Fibroblast of lung (primary cell): ENCODE measurements around the gene MEPE. TPM values are rescaled to one million over a fixed set of nuclear protein-coding genes. Genes with fewer than 3 reads are reported as not detected.
A peak's percentile ranks its signal among the peaks of the same experiment; 100 is the strongest.

Experiments used
- DNase-seq, 2 donors: peaks; one replicate each; pipeline versions ENCODE4 v3.0.0 to v3.0.0-alpha.2; 2010; ENCODE audit warnings: low read depth in 2 of 2
- H2AFZ ChIP-seq: 2 replicates; pipeline ENCODE4 v1.5.1; 2012; ENCODE audit warnings: low read length, control low read depth, inconsistent platforms
- H3K27ac ChIP-seq: 2 replicates; pipeline ENCODE4 v1.5.1; 2011; ENCODE audit warnings: low read length, control low read depth; ENCODE audit not compliant: insufficient read depth
- H3K27me3 ChIP-seq: 2 replicates; pipeline ENCODE4 v1.5.1; 2011; ENCODE audit warnings: mild to moderate bottlenecking, low read length; ENCODE audit not compliant: control insufficient read depth, insufficient read depth
- H3K36me3 ChIP-seq: 2 replicates; pipeline ENCODE4 v1.5.1; 2011; ENCODE audit warnings: low read length; ENCODE audit not compliant: control insufficient read depth, insufficient read depth
- H3K4me1 ChIP-seq: 2 replicates; pipeline ENCODE4 v1.5.1; 2011; ENCODE audit warnings: low read length; ENCODE audit not compliant: control insufficient read depth, insufficient read depth; ENCODE audit errors: extremely low read depth
- H3K4me2 ChIP-seq: 2 replicates; pipeline ENCODE4 v1.5.1; 2011; ENCODE audit warnings: low read length, control low read depth; ENCODE audit not compliant: insufficient read depth; ENCODE audit errors: extremely low read depth
- H3K4me3 ChIP-seq, 4 experiments: fragments of 200-600 bp in 1 of 4; sonication (generic) in 1 of 4; replicated peaks in 1 of 4; 2 replicates each; pipeline ENCODE4 v1.5.1; 2011 to 2016; ENCODE audit warnings: low read length in 4 of 4, low read depth in 3 of 4, mild to moderate bottlenecking in 3 of 4, control low read depth in 2 of 4, inconsistent platforms in 1 of 4, mixed read lengths in 1 of 4; ENCODE audit not compliant: insufficient read depth in 1 of 4; ENCODE audit errors: control extremely low read depth in 1 of 4
- H3K79me2 ChIP-seq: 2 replicates; pipeline ENCODE4 v1.5.1; 2012; ENCODE audit warnings: mild to moderate bottlenecking, low read length, inconsistent platforms; ENCODE audit not compliant: control insufficient read depth, insufficient read depth
- H3K9ac ChIP-seq: 2 replicates; pipeline ENCODE4 v1.5.1; 2011; ENCODE audit warnings: mild to moderate bottlenecking, low read length, control low read depth; ENCODE audit not compliant: insufficient read depth
- H3K9me3 ChIP-seq: 2 replicates; pipeline ENCODE4 v1.5.1; 2012; ENCODE audit warnings: low read depth, low read length; ENCODE audit not compliant: control insufficient read depth, insufficient read depth
- H4K20me1 ChIP-seq: 2 replicates; pipeline ENCODE4 v1.5.1; 2011; ENCODE audit warnings: low read length; ENCODE audit not compliant: control insufficient read depth, insufficient read depth; ENCODE audit errors: extremely low read depth
- EZH2 ChIP-seq: IDR thresholded peaks from 2 replicates; pipeline ENCODE4 v1.5.1; 2012; ENCODE audit warnings: low read length, control low read depth, mild to moderate bottlenecking; ENCODE audit errors: missing control alignments
- polyA plus RNA-seq, 2 donors: library from polyadenylated mRNA; depleted of rRNA in 1 of 2; stranded (reverse) in 1 of 2; unstranded in 1 of 2; fragments of >200 nt; gene quantifications; 2 replicates each; pipeline ENCODE4 v1.2.1, GENCODE V29; 2011 to 2012; ENCODE audit warnings: missing spikeins in 1 of 2
- total RNA-seq: library from RNA; depleted of rRNA; stranded (reverse); fragments of >200 nt; gene quantifications from 2 replicates; pipeline ENCODE4 v1.2.1, GENCODE V29; 2014
- TF ChIP-seq, protein P1 (sequence below), 2 donors: IDR thresholded peaks in 1 of 2; conservative IDR thresholded peaks in 1 of 2; 1 replicate in 1 of 2; 2 replicates in 1 of 2; pipeline ENCODE4 v1.5.1; 2011 to 2012; ENCODE audit warnings: low read length in 2 of 2, control low read depth in 1 of 2, inconsistent platforms in 1 of 2, low read depth in 1 of 2, mild to moderate bottlenecking in 1 of 2

MEPE gene
- total and polyA plus RNA-seq, 2 donors (not counting 1 experiment from before 2014, with no cell fraction given): not detected

DNA sequence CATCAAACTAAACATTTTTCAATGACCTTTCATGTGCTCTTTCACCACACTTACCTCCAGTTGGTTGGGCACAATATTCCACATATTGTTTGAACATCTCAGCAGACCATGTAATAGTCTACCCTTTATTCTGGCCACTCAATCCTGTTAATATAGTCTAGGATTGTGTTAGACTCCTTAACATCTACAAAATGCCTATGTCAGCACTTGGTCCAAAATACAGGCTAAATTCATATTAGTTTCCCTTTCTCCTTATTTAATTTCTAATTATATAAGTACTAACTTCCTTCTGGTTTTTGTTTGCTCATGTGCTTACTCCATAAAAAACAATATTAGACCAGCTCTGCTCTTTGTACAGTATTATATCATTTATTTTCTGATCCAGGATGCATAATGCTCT, 21.1 kb downstream of the MEPE start:
- no peak for DNase-seq
- no peaks in the 10 kb centered on the region for H4K20me1 ChIP-seq
- no peaks in the 10 kb centered on the region for H3K4me1 ChIP-seq
- H3K9me3 ChIP-seq: no peaks in the 10 kb centered on the region
- no peaks in the 10 kb centered on the region for H3K79me2 ChIP-seq
- H3K9ac ChIP-seq: no peak overlapping the region
- H3K27ac ChIP-seq: no peak overlapping the region
- no peak for TF ChIP-seq EZH2
- TF ChIP-seq, protein P1, sequence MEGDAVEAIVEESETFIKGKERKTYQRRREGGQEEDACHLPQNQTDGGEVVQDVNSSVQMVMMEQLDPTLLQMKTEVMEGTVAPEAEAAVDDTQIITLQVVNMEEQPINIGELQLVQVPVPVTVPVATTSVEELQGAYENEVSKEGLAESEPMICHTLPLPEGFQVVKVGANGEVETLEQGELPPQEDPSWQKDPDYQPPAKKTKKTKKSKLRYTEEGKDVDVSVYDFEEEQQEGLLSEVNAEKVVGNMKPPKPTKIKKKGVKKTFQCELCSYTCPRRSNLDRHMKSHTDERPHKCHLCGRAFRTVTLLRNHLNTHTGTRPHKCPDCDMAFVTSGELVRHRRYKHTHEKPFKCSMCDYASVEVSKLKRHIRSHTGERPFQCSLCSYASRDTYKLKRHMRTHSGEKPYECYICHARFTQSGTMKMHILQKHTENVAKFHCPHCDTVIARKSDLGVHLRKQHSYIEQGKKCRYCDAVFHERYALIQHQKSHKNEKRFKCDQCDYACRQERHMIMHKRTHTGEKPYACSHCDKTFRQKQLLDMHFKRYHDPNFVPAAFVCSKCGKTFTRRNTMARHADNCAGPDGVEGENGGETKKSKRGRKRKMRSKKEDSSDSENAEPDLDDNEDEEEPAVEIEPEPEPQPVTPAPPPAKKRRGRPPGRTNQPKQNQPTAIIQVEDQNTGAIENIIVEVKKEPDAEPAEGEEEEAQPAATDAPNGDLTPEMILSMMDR (conservative IDR thresholded peaks at IDR 0.05 in 1 of 2, IDR thresholded peaks at IDR 0.05 in 1 of 2; ENCODE audit: low read depth in 1 of 2, low read length in 2 of 2): no peak
- H3K4me2 ChIP-seq: no peak overlapping the region
- H3K4me3 ChIP-seq: no peak overlapping the region
- H3K36me3 ChIP-seq: no peaks in the 10 kb centered on the region
- H2AFZ ChIP-seq: no peak overlapping the region
- no peaks in the 10 kb centered on the region for H3K27me3 ChIP-seq

DNA sequence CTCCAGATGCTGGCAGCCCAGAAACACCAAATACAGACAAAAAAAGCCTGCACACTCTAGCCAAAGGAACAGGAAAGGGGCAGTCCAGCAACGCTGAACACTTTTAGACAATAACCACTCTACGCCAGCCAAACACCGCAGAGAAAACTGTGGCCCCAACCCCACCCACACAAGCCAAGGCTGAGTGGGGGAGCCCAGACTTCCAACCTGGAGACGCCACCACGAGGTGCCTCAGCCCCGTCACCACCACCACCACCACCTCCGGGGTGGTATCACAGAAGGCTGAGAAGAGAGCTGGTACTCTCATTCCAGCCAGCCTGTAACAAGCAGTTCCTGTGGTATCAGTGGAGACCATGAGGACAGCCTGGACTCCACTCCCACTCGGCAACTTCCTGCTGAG, 22.8 kb downstream of the MEPE start:
- Histone ChIP-seq H3K27me3 (no peaks in the 10 kb centered on the region), H2AFZ (no peak overlapping the region), H3K4me3 (no peak overlapping the region), H3K9me3 (no peaks in the 10 kb centered on the region), H3K36me3 (no peaks in the 10 kb centered on the region), H3K9ac (no peak overlapping the region), H3K27ac (no peak overlapping the region), H3K79me2 (no peaks in the 10 kb centered on the region), H3K4me1 (no peaks in the 10 kb centered on the region), H3K4me2 (no peak overlapping the region), H4K20me1 (no peaks in the 10 kb centered on the region)
- DNase-seq: no peak
- no peak for TF ChIP-seq EZH2
- TF ChIP-seq, protein P1 (conservative IDR thresholded peaks at IDR 0.05 in 1 of 2, IDR thresholded peaks at IDR 0.05 in 1 of 2; ENCODE audit: low read depth in 1 of 2, low read length in 2 of 2): no peak

DNA sequence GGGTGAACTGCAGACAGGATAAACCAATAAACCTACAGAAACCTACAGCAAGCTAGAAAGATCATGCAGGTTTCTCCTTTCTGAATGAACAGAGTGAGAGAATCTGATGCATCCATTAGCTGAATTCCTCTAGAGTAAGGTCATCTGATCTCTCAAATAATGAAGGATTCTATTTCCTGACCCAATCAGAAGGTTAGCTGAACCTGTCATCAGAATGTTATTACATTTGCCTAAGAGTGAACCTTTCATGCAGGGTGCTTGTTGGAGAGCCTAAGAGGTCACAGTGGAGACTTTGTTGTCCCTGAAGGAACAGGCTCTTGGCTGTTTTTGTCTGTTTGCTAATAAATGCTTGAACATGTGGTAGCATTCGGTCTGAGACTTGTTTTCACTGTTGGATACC, 24.0 kb downstream of the MEPE start:
- no peaks in the 10 kb centered on the region for H4K20me1 ChIP-seq
- no peaks in the 10 kb centered on the region for H3K4me1 ChIP-seq
- H3K4me3 ChIP-seq: no peak overlapping the region
- peak in 1 of 2 donors; percentile 32 for DNase-seq
- no peak overlapping the region for H3K9ac ChIP-seq
- no peak overlapping the region for H2AFZ ChIP-seq
- H3K27me3 ChIP-seq: no peaks in the 10 kb centered on the region
- no peaks in the 10 kb centered on the region for H3K36me3 ChIP-seq
- no peak overlapping the region for H3K4me2 ChIP-seq
- no peaks in the 10 kb centered on the region for H3K79me2 ChIP-seq
- H3K27ac ChIP-seq: no peak overlapping the region
- H3K9me3 ChIP-seq: no peaks in the 10 kb centered on the region
- TF ChIP-seq EZH2: no peak
- TF ChIP-seq, protein P1 (conservative IDR thresholded peaks at IDR 0.05 in 1 of 2, IDR thresholded peaks at IDR 0.05 in 1 of 2; ENCODE audit: low read depth in 1 of 2, low read length in 2 of 2): no peak
